DMS53 (cell line): ENCODE data around the gene C10orf90.

Source experiments
- DNase-seq: peaks from one replicate; lab custom pipeline; 2025; lab: John Stamatoyannopoulos, UW

C10orf90 gene

DNA sequence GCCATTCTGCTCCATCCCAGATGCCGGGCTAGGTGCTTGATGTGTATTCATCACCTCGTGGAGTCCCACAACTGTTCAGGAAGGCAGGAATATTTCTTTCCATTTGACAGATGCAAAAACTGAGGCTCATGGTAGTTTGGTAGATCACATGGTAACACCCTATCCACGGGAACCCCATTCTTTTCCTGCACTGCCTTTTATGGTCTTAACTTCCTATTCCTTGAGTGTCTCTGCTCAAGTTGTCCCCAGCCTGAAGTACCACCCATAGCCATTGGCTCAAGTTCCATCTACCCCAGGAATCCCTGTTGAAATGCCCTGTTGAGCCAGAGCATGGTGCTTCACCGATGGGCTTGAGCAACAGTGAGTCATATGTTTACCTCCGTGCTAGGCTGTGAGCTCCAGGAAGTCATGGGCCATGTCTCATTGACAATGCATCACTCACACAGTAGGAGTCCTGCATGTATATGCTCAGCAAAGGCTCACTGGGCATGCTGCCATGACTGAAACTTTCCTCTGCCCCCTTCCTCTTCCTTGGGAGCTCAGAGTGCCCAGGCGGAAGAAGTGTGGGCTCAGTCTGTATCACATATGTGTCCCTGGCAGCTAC, 210.5 kb downstream of the C10orf90 start:
- DNase-seq, result peak; percentile 96

DNA sequence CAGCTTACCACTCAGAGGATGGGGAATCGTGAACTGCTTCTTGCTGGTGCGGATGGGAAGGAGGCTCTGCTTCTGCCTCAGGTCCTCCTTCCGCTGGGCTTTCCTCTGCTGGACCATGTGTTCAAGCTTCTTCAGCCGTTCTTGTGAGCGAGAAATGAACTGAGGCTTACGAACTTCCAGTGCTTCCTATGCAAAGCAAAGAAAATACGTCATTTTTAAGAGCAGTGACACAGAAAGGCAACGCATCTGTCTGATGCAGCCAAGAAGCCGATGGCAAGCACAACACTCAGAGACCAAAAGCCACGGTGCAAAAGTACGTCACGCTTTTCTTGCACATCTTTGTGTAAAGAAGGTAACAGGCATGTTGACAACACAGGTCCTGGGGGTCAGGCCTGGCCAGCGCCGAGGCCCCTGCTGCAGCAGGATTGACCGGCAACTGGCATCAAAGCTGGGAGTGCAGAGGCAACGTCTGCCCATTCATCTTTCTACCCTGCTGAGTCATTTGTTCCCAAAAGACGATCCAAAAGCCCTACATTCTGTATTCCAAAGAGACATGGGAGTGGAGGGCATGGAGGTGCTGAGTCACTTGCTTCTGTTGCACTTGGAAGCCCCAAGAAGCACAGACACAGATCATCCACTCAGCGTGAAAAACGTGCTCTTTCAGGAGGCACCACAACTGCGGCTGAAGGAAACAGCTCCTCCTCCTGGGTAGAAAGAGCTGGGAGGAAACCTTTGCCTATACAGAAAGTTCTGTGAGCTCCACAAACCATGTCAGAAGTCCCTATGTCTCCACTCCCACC, 211.3 kb downstream of the C10orf90 start:
- no peak for DNase-seq

DNA sequence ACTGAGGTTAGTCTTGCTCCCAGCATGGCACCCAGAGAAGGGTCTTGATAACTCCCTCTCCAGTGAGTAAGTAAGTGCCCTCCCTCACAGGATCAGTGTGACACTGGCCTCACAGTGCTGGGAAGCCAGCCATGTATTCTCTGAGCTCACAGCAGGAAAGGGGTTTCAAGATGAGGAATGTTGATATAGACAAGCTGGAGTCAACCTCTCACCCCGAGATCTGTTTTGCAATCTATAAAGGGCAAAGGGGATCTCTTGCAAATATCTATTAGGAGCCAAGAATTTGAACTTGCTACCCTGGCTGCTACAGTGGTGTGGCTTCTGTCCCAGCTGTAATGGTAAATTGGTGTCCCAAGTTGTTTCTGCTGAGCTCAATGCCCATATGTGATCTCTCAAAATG, 212.0 kb downstream of the C10orf90 start:
- DNase-seq, result no peak

DNA sequence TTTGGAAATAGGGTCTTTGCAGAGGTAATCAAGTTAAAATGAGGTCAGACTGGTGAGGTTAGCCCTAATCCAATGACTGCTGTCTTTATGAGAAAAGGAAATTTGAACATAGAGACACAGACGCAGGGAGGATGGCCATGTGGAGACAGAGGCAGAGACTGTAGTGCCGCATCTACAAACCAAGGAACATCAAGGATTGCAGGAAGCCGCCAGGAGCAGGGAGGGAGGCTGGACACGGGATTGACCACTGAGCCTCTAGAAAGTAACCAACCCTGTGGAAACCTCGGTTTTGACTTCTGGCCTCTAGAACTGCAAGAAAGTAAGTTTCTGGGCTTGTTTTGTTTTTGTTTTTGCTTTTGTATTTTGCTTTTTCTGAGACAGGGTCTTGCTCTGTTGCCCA, 213.9 kb downstream of the C10orf90 start:
- DNase-seq, result no peak

DNA sequence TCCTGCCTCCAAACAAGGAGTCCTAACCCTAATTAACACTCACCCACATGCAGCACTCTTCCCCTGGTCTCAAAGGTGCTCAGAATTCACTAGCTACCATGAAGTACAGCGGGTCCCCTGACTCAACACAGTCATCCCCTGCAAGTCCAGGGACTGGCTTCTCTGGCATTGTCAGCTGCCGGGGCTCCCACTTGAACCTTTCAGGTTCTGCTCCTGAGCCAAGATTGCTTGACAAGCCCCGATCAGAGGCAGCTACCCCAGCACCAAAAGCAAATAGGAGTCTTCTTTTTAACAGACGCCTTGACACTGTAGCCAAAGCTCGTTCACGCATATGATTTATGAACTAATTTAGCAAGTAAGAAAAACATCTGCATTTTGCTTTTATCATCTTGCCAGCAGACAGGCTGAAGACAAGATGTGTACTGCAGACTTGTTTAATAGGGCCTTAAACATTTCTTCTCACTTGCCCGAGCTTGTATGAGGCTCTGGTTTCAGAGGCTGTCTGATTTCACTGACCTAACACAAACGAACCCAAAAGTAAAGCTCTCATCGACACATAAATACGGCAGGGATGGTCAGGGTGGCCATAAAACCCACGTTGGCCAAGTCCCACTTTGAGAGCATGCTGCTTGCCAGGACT, 214.6 kb downstream of the C10orf90 start:
- DNase-seq, result no peak

DNA sequence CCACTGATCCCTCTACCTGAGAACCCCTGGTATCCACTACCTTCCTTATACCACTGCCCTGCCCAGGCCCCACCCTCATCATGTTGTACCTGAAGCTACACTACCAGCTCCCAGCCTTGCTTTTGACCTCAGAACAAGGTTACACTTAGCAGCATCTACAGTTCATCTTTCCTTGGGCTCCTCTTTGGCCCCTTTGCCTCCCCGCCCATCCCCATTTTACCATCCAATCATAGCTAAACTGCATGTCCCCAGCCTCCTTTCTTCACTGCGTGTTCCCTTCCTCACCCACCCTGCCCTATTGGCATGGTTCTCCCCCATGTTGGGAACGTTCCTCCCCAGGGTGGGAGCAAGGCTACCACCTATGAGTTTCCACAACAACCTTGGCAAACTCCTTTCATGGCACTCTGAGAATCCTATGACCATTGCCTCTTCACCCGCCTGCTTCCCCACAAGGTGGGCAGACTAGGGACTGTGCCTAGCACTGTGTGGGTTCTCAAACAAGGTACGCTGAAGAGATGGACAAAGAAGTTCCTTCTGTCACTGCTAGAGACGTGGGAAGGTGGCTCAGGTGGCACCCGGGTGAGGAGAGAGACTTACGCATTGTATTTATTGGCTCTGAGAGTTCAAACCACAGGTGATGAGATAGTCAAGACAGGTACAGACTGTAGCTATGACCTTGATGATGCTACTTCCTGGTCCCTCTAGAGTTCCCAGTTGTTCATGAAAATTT, 215.3 kb downstream of the C10orf90 start:
- no peak for DNase-seq

DNA sequence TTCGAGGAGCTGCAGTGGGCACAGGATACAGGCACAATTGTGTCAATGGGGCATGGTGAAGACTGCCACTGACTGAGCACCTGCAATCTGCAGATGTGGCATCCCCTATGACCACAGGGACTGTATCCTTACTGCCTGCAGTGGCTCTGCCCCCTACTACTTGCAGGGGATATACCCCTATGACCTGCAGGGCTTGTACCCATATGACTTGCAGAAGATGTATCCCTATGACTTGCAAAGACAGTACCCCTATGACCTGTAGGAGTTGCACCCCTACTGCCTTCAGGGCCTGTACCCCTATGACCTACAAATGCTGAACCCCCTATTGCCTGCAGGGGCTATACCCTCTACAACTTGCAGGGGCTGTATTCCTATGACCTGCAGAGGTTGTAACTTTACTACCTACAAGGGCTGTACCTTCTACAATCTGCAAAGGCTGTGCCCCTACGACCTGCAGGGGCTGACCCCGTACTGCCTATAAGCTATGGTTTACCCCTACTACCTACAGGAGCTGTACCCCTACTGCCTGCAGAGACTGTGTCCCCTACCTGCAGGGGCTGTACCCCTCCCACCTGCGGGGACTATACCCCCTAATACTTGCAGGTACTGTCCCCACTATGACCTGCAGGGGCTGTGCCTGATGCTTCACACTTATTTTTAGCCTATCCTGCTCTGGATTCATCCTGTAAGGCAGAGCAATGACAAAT, 216.3 kb downstream of the C10orf90 start:
- no peak for DNase-seq

DNA sequence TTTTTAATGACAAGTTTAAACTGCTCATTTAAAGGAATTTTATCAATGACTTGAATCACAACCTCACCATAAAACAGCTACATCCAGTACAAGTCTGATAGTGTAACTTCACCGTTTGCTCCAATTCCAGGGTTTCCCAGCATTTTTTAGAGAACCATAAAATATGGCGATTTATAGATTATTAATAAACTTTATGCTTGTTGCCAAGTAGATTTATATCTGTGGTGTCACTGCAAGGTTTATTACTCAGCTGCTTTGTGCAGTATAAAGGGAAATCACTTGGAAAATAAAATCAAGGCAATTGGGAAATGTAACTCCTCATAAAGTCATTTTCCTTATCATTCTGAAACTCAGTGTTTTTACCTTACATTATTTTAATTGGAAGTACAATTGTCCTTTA, 218.2 kb downstream of the C10orf90 start:
- DNase-seq, result no peak

DNA sequence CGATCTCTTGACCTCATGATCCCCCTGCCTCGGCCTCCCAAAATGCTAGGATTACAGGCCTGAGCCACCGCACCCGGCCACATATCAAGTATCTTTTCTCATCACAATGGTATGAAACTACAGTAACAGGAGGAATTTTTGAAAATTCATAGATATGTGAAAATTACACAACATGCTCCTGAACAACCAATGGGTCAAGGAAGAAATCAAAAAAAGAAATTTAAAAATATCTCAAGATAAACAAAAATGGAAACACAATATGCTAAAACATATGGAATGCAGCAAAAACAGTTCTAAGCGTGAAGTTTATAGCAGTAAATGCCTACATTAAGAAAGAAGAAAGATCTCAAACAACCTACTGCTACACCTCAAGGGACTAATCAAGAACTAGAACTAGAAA, 222.4 kb downstream of the C10orf90 start:
- DNase-seq, result no peak

DNA sequence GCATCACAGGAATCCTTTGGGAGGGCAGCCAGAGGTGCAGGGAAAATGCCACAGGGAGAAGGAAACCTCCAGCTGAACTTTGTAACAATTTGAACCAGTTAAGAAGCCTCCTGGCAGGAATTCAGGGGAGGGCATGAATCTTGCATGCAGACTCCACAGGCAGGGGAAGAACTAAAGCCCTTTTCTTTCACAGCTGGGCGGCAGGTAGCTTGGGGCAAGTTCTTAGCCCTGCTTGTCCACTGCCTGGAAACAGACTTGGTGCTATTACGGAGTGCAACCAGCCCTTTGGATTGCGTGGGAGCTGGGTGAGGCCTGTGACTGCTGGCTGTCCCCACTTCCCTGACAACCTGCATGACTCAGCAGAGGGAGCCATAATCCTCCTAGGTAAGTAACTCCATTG, 230.6 kb downstream of the C10orf90 start:
- no peak for DNase-seq

DNA sequence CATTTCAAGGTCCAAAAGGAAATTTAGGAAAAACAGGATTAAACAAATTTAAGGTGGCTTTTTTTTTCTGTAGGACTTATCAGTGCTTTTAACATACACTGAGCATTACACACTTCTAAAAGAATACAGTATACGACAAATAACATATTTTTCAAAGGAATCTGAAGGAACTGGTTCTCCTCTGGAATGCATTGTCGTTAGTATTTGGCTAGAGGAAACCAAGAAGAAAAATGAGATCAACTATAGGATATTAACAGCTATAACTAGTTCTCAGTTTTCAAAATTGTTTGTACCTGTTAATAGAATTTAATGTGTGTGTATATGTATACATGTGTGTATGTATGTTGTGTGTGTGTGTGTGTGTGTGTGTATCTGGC, 232.1 kb downstream of the C10orf90 start:
- no peak for DNase-seq

DNA sequence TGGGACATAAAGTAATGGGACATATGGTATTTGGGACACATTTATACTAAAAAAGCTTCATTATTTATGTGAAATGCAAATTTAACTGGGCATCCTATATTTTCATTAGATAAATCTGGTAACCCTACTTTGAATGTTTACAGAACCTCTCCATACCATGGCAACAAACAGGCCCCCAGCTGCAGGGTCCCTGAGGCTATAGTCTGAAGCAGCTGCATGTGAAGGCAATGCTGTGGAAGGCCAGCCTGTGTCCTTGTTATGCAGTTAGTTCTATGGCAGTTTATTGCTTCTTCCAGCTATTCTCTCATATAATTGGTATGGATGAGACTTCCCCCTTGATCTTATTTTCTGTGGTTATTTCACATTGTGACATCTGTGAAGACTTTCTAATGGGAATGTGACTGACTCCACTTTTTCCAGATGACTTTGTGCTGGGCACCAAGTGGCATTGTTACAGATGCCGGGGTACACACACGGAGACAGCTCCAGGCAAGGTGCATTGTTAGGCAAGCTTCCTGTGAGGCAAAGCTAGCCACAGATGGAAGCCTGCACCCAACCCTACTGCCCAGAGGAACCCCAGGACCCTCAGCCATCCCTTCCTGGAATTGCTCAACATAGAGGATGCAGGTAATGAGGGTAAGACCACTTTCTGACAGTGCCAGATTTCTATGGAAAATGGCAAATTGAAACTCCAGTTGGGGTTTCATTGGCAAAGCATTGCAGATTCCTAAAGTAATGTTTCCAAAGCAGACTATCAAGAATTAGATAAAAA, 232.7 kb downstream of the C10orf90 start:
- DNase-seq, result peak; percentile 30

DNA sequence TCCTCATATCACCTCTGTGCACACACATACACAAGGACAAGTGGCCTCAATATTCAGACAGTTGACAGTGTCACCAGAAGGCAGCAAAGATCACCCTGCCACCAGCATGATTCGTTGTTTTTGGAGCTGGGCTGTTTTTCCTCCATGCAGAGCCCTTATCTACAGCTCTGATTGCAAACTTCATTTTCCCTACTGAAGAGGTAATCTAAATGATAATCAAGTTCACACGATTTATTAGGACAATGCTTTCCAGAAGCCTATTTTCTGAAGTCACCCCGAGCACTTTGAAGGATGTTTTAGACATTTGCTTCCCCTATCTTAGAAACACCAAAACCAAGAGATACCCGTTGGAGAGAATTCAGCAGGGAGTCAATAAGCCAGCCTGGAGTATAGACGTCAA, 236.3 kb downstream of the C10orf90 start:
- DNase-seq, result peak; percentile 16

DNA sequence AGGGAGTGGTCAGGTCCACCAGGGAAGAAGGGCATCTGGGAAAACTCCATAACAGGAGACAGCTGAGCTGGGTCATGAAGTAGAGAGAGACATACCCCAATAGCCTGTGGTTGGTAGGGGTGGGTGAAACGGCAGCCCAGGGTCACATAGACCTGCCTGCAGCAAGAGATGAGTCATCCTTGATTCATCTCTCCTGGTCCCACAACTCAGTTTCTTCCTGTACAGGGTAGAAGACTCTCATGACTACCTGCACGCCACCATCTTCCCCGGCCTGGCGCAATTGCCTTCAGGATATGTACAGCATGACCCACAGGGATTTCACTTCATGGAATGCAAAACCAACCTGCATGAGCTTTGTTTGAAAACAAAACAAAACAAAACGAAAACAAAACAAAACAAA, 237.1 kb downstream of the C10orf90 start:
- peak; percentile 20 for DNase-seq

DNA sequence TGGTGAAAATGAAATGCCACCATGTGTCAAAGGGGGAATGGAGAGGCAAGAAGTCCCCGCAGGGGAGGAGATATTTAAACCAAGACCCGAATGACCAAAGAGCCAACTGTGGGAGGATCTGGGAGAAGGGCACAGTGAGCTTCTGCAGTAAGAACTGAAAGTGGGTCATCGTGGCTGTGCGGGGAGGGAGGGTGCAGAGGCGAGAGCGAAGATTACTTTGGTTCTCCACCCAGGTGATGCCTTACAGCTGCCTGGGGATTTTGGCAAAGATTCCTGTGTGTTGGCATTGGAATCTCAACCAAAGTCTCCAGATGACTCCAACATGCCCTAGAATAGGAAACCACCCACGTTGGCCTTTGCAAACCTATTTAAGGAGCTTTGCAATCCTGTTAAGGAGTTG, 238.0 kb downstream of the C10orf90 start:
- no peak for DNase-seq

DNA sequence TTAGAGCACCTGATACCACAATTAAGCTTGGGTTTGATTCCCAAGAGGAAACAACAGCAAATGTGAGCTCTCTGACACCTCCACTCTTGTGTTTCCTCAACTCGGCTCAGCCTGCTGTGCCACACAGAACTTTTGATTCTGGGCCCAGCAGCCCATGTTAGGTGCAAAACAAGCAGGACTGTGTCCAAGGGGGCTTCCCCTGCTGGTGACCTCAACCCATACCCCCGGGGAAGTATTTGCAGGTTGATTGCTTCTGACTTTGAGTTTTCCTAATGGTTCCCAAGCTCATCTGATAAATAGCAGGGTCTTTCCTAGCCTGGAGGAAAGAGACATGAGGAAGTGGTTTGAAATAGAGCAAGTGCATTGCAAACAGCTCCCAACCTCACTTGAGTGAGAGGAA, 238.7 kb downstream of the C10orf90 start:
- no peak for DNase-seq

DNA sequence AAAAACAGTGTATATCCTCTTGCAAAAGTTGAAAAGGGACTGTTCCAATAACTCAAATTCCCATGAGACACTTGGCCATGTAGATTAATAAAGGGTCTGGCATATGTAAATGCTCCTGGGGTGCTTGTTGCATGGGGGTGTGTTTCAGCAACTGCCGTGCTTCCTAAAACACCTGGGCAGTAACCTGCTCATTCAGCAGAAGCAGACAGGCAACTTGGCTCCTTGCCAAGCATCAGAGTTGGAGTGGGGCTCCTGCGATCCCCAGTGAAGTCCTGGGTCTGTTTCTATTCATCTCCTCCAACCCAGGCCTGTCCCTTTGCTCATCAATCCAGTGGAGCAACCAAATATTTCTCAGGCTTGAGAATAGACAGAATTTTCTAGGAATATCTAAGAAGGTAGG, 240.0 kb downstream of the C10orf90 start:
- DNase-seq, result no peak

DNA sequence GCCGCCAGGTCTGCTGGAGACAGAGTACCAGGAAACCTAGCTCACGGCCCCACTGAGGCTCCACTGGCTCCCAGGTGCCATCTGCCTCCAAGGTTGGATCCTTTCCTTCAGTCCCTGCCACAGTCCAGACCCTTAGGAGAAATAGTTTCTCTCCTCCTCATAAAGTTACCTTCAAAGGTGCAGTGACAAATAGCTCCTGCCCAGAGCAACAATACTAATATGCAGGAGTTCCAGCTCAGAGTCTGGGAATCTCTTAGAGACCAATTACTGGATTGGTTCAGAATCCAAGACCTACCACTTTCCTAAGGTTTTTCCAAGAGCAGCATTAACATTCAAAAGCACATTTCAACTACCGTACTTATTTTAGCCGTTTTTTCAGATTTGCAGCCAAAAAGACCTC, 241.2 kb downstream of the C10orf90 start:
- no peak for DNase-seq

DNA sequence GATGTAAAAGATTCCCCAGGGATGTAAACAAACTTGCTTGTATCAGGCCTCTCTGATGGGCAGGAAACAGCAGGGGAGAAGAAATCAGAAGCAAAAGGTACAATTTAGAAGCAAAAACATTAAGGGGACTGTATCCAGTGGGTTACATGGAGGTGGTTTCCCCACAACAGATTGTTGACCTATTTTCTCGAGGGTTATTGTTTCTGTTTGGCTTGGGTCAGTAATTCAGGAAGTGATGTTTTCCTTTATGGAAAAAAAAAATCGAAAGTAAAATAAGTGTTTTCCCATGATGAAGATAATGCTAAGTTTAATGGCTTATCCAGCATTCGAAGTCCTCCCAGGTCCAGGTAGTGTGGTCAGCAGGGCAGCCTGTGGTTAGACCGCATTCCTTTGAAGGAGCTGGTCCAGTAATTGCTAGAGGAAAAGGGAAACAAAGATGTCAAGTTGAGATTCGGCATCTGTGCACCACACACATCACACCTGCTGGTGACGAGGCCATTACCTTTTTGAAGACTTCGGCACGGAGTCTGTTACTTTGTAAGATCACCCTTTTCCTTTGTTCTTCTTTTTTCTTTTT, 244.9 kb downstream of the C10orf90 start:
- no peak for DNase-seq

DNA sequence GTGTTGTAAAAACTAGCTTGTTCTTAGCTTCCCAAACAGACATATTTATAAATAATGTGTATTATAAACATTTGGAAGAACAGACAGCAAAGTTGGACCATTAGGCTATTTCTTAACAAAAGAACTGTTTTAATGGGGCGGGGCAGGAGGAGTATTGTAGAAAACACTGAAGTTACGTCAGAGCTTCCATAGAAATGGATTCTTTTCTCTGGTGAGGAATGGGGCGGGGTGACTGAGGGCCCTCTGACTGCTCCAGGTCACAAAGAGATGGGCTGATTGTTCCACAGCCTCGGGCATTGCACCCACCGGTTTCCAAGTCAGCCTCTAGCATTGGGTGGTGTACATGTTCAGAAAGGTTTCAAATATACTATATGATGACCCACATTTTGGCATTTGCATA, 245.5 kb downstream of the C10orf90 start:
- DNase-seq, result no peak
